ENCODE data around the gene CNNM1. TPM values are rescaled to one million over a fixed set of nuclear protein-coding genes. Genes with fewer than 3 reads are reported as not detected.
A peak's percentile ranks its signal among the peaks of the same experiment; 100 is the strongest.

The CNNM1 gene
- total and polyA plus RNA-seq, 2 donors (not counting 3 experiments of a cell fraction or from before 2014, with no cell fraction given): not detected

- TF ChIP-seq MYC (IDR thresholded peaks at IDR 0.05; ENCODE audit: low read depth, low read length) (no peak), MAX (IDR thresholded peaks at IDR 0.05; ENCODE audit: insufficient read depth, insufficient read length) (no peak)
- H3K9me1 ChIP-seq (replicated peaks; ENCODE audit: control insufficient read depth, extremely low read depth, insufficient read depth, low read length): no peaks in the 10 kb centered on the region
- DNase-seq (ENCODE audit: low read depth, low spot score) (no peak), FAIRE-seq (peak; percentile 59)
- no peak overlapping the region for H3K4me2 ChIP-seq (ENCODE audit: insufficient read depth, low read length)
- no TSS peak for BruUV-seq (replicated peaks)
- H3K4me1 ChIP-seq (ENCODE audit: control insufficient read depth, extremely low read depth, insufficient read depth, low read length): no peaks in the 10 kb centered on the region
- CTCF ChIA-PET: no interaction called here
- H3K4me3 ChIP-seq (replicated peaks in 1 of 3; ENCODE audit: insufficient read depth in 1 of 3, low read depth in 1 of 3, low read length in 3 of 3): no peak overlapping the region
- intact Hi-C loops (cut with micrococcal nuclease) (no loop called here), dilution Hi-C loops (cut with MboI; ENCODE audit: extremely low pct_ligation_motif_present, low sequenced_read_pairs) (no loop called here)
- H3K27ac ChIP-seq (ENCODE audit: insufficient read depth, low read depth, low read length): no peak overlapping the region
- no peaks in the 10 kb centered on the region for H4K20me1 ChIP-seq (replicated peaks; ENCODE audit: control insufficient read depth, extremely low read depth, insufficient read depth, low read length)
- H2AFZ ChIP-seq (ENCODE audit: low read depth, low read length): no peak overlapping the region
- no peaks in the 10 kb centered on the region for H3K79me2 ChIP-seq (ENCODE audit: control insufficient read depth, insufficient read depth, low read length)
- no peaks in the 10 kb centered on the region for H3K36me3 ChIP-seq (ENCODE audit: control insufficient read depth in 2 of 2, extremely low read depth in 1 of 2, insufficient read depth in 2 of 2, low read length in 2 of 2)
- no peaks in the 10 kb centered on the region for H3K9me3 ChIP-seq (replicated peaks; ENCODE audit: control insufficient read depth, insufficient read depth, low read length)
- POLR2A ChIA-PET: no interaction called here
- peaks cover 2 to 5% of the 10 kb centered on the region in 2 experiments for H3K27me3 ChIP-seq (ENCODE audit: control insufficient read depth in 2 of 2, insufficient read depth in 2 of 2, low read length in 2 of 2)
- H3K9ac ChIP-seq (replicated peaks; ENCODE audit: extremely low read depth, insufficient read depth, low read length): no peak overlapping the region
Observed at GRCh38 chr10:99337901-99338300, 8.7 kb downstream of the CNNM1 start.

- CTCF ChIA-PET: interaction anchor here (1.1 kb wide), 1 partner anchor 51 kb away, joined by 3 read pairs; no protein-coding TSS in a partner anchor
- no TSS peak for BruUV-seq (replicated peaks)
Observed at GRCh38 chr10:99339077-99339476, 9.9 kb downstream of the CNNM1 start.

More at GRCh38 chr10:99339077-99339476, 9.9 kb downstream of the CNNM1 start:
- DNase-seq (ENCODE audit: low read depth, low spot score) (no peak), FAIRE-seq (no peak)
- no peaks in the 10 kb centered on the region for H3K9me3 ChIP-seq (replicated peaks; ENCODE audit: control insufficient read depth, insufficient read depth, low read length)
- no peak for TF ChIP-seq MAX (IDR thresholded peaks at IDR 0.05; ENCODE audit: insufficient read depth, insufficient read length)
- no peak for TF ChIP-seq EZH2 (IDR thresholded peaks at IDR 0.05; ENCODE audit: borderline replicate concordance, low read depth, low read length, severe bottlenecking)
- TF ChIP-seq JUN (IDR thresholded peaks at IDR 0.05; ENCODE audit: borderline replicate concordance, insufficient read depth, insufficient read length, low read depth): no peak
- TF ChIP-seq FOS (IDR thresholded peaks at IDR 0.05; ENCODE audit: borderline replicate concordance, insufficient read depth, low read length): no peak
- TF ChIP-seq POLR2A (IDR thresholded peaks at IDR 0.05; ENCODE audit: low read depth, low read length): no peak
- no peak for TF ChIP-seq MYC (IDR thresholded peaks at IDR 0.05; ENCODE audit: low read depth, low read length)
- no peak for TF ChIP-seq GATA2 (IDR thresholded peaks at IDR 0.05; ENCODE audit: insufficient read depth, insufficient read length, low read depth, low read length)
- TF ChIP-seq POLR2AphosphoS5 (IDR thresholded peaks at IDR 0.05; ENCODE audit: insufficient read depth, low read depth, low read length): no peak
- TF ChIP-seq CTCF (IDR thresholded peaks at IDR 0.05; ENCODE audit: extremely low read depth in 1 of 2, insufficient read depth in 1 of 2, low read depth in 1 of 2, low read length in 2 of 2): no peak
- no peak overlapping the region for H3K9ac ChIP-seq (replicated peaks; ENCODE audit: extremely low read depth, insufficient read depth, low read length)
- no peak overlapping the region for H2AFZ ChIP-seq (ENCODE audit: low read depth, low read length)
- H4K20me1 ChIP-seq (replicated peaks; ENCODE audit: control insufficient read depth, extremely low read depth, insufficient read depth, low read length): no peaks in the 10 kb centered on the region
- dilution Hi-C loops (cut with MboI; ENCODE audit: extremely low pct_ligation_motif_present, low sequenced_read_pairs) (no loop called here), intact Hi-C loops (cut with micrococcal nuclease) (no loop called here)
- H3K4me3 ChIP-seq (replicated peaks in 1 of 3; ENCODE audit: insufficient read depth in 1 of 3, low read depth in 1 of 3, low read length in 3 of 3): no peak overlapping the region
- no peaks in the 10 kb centered on the region for H3K79me2 ChIP-seq (ENCODE audit: control insufficient read depth, insufficient read depth, low read length)
- H3K27me3 ChIP-seq (ENCODE audit: control insufficient read depth in 2 of 2, insufficient read depth in 2 of 2, low read length in 2 of 2): peaks cover 0 to 5% of the 10 kb centered on the region in 2 experiments
- no peaks in the 10 kb centered on the region for H3K4me1 ChIP-seq (ENCODE audit: control insufficient read depth, extremely low read depth, insufficient read depth, low read length)
- no peaks in the 10 kb centered on the region for H3K36me3 ChIP-seq (ENCODE audit: control insufficient read depth in 2 of 2, extremely low read depth in 1 of 2, insufficient read depth in 2 of 2, low read length in 2 of 2)
- H3K9me1 ChIP-seq (replicated peaks; ENCODE audit: control insufficient read depth, extremely low read depth, insufficient read depth, low read length): no peaks in the 10 kb centered on the region
- H3K4me2 ChIP-seq (ENCODE audit: insufficient read depth, low read length): no peak overlapping the region
- H3K27ac ChIP-seq (ENCODE audit: insufficient read depth, low read depth, low read length): no peak overlapping the region
- POLR2A ChIA-PET: no interaction called here

Data from endothelial cell of umbilical vein (primary cell).